Measurements from ENCODE around the gene HIRIP3.
A peak's percentile ranks its signal among the peaks of the same experiment; 100 is the strongest.
"Not testable (repeated sequence)": the region's sequence is repeated elsewhere in the genome, so short reads cannot be mapped to it uniquely, and the experiment has no call there.

The HIRIP3 gene, protein sequence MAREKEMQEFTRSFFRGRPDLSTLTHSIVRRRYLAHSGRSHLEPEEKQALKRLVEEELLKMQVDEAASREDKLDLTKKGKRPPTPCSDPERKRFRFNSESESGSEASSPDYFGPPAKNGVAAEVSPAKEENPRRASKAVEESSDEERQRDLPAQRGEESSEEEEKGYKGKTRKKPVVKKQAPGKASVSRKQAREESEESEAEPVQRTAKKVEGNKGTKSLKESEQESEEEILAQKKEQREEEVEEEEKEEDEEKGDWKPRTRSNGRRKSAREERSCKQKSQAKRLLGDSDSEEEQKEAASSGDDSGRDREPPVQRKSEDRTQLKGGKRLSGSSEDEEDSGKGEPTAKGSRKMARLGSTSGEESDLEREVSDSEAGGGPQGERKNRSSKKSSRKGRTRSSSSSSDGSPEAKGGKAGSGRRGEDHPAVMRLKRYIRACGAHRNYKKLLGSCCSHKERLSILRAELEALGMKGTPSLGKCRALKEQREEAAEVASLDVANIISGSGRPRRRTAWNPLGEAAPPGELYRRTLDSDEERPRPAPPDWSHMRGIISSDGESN
- long read RNA-seq, donor 1, partial matches to known transcripts = 12 of 15 reads
- long read RNA-seq, donor 1, other reads (novel, unspliced or antisense) = 0 of 15 reads
- long read RNA-seq, donor 2, partial matches to known transcripts = 0 of 3 reads
- long read RNA-seq, donor 2, other reads (novel, unspliced or antisense) = 0 of 3 reads
- long read RNA-seq, donor 3, partial matches to known transcripts = 0 of 2 reads
- long read RNA-seq, donor 3, other reads (novel, unspliced or antisense) = 0 of 2 reads
- long read RNA-seq, donor 4, partial matches to known transcripts = 12 of 14 reads
- long read RNA-seq, donor 4, other reads (novel, unspliced or antisense) = 0 of 14 reads
- long read RNA-seq, donor 5, partial matches to known transcripts = 9 of 43 reads
- long read RNA-seq, donor 5, other reads (novel, unspliced or antisense) = 30 of 43 reads
- long read RNA-seq, donor 6, partial matches to known transcripts = 41 of 54 reads
- long read RNA-seq, donor 6, other reads (novel, unspliced or antisense) = 11 of 54 reads
- long read RNA-seq, donor 7 = 0 reads
- long read RNA-seq, donor 8, partial matches to known transcripts = 7 of 12 reads
- long read RNA-seq, donor 8, other reads (novel, unspliced or antisense) = 0 of 12 reads

DNA sequence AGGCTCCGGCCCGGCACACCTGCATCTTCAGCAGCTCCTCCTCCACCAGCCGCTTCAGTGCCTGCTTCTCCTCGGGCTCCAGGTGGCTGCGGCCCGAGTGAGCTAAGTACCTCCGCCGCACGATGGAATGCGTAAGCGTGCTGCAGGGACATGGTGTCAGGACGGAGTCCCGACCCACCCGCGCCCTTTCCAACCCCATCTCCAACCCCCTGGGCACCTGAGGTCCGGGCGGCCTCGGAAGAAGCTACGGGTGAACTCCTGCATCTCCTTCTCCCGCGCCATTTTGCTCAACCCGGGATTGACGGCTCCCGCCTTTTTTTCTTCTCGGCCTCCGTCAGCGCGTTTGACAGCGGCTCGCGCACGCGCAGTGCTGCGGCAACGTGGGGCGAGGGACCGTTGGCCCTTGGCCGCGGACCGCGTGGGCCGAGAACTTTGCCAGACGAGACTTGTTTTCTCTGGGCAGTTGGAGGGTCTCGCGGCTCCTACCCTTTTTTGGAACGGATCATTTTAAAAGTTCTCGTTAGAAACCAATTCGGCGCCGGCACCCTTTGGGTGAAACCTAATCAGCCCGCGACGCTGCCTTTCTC, at the start of gene HIRIP3:
Gene HIRIP3 (minus strand): TSS at position 294 of the 587 bp plus-strand sequence. CDS start 12 bp downstream, at position 282.
- DNase-seq = peak; percentile 97

DNA sequence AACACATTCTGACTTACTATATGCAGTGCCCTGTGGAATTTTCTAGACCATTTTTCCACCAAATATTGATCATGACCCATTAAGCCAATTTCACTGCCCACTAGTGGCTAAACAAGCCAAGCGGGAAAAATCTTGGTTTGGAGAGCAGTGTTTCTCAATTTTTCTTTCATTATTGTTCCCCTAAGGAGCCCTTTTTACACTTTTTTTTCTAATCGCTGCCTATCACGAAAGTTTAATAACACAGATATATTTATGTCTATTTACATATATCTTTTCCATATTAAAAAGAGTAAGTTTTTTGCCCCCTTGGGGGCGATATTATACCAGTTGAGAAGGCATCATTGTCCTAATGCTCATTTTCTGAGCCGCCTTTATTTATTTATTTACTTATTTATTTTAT, 46.4 kb upstream of the HIRIP3 start:
- no peak for DNase-seq

DNA sequence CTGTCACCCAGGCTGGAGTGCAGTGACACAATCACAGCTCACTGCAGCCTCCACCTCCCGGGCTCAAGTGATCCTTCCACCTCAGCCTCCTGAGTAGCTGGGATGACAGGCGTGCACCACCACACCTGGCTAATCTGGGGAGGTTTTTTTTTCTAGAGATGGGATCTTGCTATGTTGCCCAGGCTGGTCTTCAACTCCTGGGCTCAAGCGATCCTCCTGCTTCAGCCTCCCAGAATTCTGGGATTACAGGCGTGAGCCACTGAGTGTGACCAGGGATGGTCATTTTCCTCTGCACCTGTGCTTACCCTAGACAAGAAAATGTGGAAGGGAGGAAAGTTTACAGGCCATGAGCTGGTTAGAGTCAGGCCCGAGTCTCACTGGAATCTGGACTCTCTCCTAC, 45.3 kb upstream of the HIRIP3 start:
- not testable (repeated sequence) for DNase-seq

DNA sequence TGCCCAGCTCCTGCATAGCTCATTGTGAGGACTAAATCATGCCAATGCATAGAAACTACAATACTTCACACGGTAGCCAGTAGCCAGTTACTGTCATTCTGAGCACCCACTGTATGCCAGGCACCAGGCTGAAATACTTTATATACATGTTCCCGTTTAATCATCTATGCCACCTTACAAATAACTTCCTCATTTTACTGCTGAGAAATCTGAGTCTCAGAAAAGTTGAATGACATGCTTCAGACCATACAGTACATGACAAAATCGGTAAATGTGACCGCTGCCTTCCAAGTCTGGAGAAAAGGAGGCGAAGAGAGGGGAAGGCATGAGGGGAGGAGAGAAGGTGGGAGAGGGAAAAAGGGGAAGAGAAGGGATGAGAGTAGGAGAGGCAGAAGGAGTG, 44.8 kb upstream of the HIRIP3 start:
- no peak for DNase-seq

GRCh38 chr16:30033270-30033669, 37.9 kb upstream of the HIRIP3 start:
- no peak for DNase-seq

DNA sequence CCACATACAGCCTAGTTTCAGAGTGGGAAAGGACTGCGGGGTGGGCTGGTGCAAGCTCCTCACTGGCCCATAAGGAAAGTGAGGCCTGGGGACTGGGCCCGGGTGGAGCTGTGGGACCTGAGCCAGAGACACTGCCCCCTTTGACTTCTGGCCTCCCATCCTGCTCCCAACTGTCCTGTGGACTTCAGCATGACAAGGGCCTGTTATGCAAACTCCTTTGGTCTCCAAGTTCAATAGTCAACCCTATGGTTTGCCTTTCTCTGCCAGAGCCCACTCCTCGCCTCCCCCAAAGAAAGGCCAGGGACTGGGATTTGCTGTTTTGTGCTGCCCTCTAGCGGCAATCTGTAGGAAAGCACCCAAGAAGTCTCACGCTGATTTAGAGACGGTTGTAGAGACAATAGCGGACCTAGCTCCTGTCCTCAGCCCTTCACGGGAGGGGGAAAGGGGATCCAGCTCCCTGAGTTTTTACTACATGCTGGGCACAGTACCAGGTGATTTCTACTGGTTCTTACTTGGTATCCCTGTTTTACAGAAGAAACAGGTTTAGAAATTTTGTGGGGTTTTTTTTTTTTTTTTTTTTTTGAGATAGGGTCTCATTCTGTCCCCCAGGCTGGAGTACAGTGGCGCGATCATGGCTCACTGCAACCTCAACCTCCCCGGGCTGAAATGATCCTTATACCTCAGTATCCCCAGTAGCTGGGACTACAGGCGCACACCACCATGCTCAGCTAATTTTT, 36.8 kb upstream of the HIRIP3 start:
- no peak for DNase-seq

- DNase-seq = no peak
Measured at GRCh38 chr16:30031477-30031918, 36.1 kb upstream of the HIRIP3 start.

GRCh38 chr16:30030841-30031413, 35.5 kb upstream of the HIRIP3 start, which contains the start of gene TLCD3B:
Gene TLCD3B, minus strand, starts transcription at chr16:30031271. Its CDS starts 744 bp downstream, at chr16:30030527.
- DNase-seq = no peak

DNA sequence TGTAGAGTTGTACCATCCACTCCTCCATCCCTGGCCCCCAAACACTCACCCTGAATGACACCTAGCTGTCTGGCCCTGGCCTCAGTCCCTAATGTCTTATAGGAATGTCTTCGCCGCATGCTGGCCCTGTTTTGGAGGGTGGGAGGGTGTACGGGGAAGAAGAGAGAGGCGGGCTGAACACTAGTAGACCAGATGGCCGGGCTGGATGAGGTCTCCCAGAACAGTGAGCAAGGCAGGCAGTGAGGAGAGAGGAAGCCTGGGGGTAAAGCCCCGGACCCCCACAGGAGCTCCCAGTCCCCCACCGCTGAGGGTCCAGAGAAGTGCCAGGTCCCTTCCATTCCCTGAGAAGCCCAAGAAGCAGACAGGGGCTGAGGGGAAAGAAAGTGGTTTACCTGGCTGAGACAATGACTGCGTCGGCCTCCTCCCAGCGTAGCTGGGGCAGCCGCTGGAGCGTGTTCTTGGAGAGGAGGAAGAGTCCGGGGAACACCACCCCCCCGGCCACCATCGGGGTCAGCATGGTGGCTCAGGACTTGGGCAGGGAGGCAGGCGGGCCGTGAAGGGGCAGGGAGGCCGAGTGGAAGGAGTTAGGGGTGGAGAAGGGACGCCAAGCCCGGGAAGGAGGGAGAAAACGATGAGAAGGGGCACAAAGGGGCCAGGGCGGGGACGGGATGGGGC, 34.7 kb upstream of the HIRIP3 start:
- peak; percentile 30 for DNase-seq

DNA sequence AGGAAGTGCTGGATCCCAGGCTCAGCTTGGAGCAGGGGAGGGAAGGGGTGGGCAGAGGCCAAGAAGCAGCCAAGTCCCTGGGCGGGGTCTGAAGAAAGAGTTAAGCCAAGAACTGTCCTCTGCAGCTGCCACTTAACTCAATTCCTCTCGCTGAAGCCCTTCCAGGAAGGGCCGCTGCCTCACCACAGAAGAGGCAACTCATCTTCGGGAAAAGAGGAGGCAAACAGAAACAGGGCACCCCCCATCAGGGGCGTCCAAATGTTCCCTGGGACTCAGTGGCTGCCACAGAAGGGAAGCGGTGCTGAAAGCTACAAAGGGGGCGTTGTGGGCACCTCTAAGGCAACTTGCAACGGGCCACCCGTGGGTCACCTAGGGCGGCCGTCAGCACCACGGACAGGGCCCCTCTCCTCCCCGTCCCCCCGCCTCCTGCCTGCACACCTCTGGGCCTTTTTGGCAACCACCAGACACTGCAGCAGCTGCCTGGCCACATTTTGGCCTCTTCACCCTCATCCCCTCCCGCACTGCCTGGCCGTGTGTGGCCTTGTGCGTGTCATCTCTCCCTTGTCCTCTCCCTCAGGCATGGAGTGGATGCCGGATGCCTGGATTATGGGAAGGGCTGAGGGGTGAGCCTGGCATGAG, 33.1 kb upstream of the HIRIP3 start:
- peak; percentile 67 for DNase-seq

DNA sequence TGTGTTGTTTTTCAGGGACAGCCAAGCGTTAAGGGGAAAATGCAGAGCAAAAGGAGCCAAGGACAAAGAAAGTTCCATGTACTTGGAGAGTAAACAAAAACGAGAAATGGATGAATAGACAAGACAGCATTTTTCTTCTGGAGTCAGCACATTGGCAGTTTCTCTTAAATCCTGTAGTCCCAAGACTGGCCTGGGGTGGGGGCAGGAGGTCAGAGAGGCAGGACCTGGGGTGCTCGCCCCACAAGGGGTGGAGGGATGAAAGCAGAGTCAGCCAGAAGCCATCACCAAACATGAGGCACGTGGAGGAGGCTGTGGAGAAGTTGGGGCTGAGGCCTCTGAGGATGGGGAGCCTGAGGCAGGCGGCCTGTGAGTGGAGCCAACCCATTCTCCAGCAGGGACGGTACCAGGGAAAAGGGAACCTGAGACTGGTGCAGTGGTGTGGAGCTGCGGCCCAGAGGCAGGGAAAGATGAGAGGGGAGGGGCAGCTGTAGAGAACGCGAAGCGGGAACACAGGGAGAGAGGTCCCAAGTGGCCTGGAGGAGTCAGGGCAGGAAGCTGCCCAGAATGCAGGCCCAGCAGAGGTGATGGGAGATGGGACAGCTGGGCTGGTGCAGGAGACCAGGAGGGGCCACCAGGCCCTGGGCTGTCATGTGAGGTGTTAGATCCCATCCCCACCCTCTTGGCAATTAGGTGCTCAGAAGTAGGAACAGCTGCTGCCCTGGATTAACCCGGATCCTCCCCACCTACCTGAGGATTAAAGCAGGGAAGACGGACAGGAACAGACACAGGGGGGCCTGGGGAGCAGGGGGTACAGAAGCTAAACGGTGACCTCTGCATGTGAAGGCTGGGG, 32.4 kb upstream of the HIRIP3 start:
- no peak for DNase-seq

DNA sequence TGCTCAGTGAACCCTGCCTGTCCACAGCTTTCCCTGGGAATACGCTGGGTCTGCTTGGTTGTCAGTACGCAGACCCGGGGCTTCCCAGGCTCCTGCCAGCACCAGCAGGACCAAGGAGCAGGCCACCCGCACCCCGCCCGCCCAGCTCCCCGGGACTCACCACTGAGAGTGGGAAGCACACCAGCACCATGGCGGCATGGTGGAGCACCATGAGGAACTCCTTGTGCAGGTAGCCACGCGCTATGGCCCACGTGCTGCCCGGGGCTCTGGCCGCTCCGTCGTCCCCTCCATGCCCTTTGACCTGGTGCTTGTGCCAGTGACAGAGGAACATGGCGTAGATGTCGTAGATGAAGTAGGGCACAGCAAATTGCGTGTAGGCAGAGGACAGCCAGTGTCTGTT, 31.0 kb upstream of the HIRIP3 start:
- no peak for DNase-seq

- DNase-seq = no peak
Measured at GRCh38 chr16:30025574-30025973, 30.2 kb upstream of the HIRIP3 start.

DNA sequence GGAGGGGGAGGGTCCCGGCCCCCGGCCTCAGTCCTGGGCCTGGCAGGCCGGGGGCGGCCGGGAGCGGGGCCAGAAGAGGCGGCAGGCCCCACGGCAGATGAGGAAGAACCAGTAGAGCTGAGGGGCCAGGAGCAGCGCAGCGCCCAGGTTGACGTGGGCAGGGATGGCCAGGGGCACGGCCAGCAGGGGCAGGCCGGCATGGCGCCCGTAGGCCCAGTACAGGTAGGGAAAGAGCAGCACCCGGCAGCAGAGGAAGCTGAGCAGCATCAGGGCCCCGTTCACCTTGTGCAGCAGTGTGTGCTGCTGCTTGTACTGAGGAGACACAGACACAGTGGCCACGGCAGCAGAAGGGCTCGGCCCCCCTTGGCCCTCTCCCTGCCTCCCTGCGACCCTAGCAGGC, 29.7 kb upstream of the HIRIP3 start:
- no peak for DNase-seq

- no peak for DNase-seq
Measured at GRCh38 chr16:30024451-30024850, 29.0 kb upstream of the HIRIP3 start.

- no peak for DNase-seq
Measured at GRCh38 chr16:30023586-30023985, 28.2 kb upstream of the HIRIP3 start.

- no peak for DNase-seq
Measured at GRCh38 chr16:30022887-30023286, 27.5 kb upstream of the HIRIP3 start, which contains the start of gene C16orf92. Gene C16orf92, plus strand, starts transcription at chr16:30023198. Its CDS starts 143 bp downstream, at chr16:30023341.

- DNase-seq = no peak
Measured at GRCh38 chr16:30018731-30019158, 23.3 kb upstream of the HIRIP3 start.

- not testable (repeated sequence) for DNase-seq
Measured at GRCh38 chr16:30017937-30018336, 22.5 kb upstream of the HIRIP3 start.

All from right kidney (tissue), 9 donors.